ENCODE data around the gene CEPT1.
A peak's percentile ranks its signal among the peaks of the same experiment; 100 is the strongest.

CEPT1 gene

DNA sequence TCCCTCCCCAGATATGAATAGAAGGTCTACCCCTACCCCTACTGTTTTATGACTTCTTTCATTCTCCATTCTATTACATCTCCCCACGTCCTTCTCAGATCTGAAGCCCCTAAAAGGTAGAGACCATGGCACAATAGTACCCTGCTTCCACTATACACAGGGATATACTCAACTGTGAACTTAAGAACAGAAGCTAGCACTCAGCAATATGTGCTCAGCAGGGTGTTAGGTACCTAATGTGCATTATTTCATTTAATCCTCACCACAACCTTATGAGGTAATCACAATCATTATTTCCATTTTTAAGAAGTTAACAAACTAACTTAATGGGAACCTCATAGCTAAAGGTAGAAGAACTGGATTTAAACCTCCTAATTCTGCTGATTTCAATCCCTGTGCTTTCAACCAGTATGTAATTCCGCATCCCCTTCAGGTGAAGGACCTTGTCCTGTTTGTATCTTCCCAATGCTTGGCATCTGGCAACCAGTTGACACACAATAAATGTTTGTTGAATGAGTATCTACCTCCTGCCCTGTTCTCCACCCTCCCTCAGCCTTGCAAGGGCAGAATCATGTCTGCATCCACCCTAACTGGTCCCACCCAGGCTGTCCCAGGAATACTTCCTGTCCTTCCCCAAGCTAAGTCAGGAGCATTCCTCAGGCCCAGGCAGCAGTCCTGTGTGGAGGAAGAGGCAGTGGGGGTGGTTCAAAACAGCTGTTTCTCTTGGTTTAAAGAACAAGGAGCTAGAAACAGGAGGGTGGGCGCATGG, 53.9 kb downstream of the CEPT1 start:
- no peak for DNase-seq

DNA sequence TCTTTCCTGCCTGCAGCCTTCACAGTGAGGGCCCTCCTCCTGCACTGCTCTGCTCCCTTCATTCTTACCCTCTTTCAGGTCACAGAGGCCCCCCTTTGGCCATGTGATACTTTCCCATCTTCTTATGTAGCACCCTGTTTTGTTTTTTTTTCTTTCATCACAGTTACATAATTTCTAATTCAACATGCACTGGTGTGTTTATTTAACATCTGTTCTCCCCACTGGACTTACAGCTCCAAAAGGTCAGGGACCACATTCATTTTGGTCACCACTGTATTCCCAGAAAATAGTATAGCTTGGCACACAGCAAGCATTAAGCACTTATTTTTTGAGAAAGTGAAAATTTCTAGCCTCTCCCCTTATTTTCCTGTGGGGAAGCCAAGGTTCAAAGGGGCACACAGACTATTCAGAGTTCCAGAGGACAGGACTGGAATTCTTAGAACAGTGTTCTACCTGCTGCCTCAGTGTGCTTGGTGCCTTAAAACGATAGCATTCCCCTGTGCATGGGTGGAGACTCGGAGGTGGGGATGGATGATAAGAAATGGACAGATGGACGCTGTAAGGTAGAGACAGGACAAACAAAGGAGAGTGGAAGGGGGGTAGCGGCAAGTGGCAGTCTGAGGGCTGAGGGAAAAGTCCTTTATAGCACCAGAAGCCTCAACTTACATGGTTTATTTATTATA, 55.1 kb downstream of the CEPT1 start:
- no peak for DNase-seq

DNA sequence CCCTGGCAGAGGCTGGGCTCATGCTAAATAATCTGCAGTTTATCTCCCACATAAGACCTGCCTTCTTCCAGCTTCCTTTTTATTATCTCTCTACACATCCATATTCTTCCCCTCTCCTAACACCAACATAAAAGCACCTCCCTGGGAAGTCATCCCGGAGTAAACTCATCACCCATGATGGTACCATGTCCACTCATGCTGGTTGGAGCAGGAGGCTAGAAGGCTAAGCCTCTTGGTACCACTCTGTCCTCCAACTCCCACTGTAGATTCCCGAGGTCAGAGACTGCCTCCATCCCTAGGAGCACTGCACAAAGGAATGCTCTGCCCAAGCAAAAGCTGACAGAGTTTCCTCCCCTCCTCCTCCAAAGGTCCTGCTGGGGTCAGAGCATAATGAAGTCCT, 56.2 kb downstream of the CEPT1 start:
- DNase-seq: no peak

DNA sequence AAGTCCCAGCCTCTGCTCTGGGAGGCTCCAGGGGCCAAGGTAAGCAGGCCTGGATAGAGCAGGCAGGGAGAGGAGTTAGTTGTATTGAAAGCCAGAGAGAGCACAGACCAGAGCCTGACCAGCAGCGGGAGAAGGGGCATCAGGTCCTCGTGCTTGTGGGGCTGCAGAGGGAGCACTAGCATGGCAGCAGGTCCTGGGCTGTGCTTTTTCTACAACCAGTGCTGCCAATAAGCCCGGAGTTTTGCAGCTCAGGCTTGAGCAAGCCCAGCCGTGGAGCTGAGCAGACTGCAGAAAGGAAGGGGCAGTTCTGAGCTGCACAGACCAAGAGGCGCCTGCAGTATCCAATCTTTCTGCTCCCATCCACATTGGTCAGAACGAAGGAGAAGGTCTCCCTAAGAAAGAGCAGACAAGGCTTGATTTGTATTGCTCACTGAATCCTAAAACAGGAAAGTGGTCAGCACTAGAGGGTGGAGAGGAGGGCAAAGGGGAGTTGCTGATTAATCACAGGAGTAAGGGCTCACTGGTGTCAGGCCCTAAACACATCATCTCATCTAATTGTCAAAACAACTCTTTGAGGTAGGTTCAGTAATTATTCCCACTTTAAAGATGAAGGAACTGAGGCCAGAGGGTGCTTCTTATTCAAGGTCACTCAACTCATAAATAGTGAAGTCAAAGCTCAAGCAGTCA, 57.7 kb downstream of the CEPT1 start:
- peak; percentile 72 for DNase-seq

DNA sequence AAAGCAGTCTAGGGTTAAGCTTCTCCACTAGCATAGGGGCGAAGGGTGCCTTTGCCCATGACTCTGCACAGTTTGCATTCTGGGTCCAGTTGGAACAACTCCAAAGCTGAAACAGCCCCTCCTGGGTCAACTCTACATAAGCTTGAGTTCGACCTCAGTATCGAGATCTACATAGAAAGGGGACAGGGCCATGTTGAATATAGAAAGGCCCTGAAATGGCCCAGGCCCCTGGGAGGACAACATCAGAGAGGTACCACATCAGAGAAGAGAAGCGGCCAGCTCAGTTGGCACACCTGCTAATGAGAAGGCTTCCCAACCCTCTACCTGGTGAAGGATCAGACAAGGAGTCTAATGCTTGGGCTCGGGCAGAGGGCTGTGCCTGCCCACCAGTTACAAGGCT, 58.8 kb downstream of the CEPT1 start:
- no peak for DNase-seq

DNA sequence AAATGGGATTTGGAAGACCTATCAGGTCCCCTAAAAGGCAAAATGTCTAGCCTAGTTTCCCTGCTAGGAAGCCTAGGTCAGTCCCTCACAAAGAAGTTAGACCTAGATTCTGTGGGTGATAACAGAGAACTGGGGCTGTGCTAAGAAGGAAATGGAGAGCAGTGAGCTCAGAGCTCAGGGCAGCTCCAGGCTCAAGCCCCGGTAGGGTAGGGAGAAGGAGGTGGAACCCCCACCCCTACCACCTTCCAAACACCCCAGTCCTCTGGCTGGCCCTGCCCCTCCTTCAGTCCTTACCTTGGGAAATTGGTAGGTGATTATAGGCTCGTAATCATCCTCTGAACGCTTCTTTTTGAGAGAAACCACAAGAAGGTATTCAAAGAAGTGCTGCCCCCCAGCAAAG, 59.3 kb downstream of the CEPT1 start:
- no peak for DNase-seq

DNA sequence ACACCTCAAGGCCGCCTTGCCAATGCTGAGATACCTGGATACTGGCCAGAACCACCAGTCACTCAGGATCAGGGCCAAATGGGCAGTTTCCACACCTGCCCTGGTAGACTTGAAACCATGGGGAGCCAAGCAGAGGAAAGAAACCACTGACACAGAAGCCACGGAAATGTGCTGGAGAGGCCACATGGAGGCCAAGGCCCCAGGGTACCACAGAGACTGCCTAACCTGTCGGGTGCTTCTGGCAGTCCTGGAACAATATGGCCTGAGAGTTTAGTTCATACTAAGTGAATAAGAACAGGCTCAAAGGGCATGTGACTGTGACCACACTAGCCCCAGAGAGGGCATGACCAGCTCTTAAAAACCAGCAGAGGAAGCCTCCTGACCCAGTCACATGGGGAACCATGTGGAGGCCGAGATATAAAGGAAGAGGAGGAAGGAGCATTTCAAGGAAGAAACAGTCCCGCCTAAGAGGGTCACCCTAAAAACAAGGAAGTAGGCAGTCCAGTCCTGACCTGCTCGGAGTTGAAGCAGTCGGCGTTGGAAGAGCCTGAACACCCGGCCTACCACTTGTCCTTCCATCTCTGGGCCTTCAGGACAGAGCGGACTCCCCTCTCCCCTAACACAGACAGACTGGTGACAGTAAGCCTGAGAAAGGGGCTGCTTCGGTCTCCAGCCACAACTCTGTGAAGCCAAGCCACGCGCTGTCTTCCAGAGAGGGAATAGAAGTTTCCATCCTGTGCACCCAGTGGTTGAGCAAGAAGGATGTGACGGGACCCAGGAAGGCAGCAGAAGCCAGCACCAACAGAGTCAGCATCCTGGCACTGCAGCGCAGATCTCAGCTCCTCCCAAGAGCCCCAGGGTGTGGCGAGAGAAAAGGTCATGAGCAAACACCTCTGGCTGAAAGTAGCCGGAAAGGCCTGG, 60.1 kb downstream of the CEPT1 start, which contains the start of gene DENND2D:
DENND2D (minus strand) TSS at position 766 of the 921 bp plus-strand sequence; CDS start at position 579, 187 bp downstream.
- DNase-seq: peak; percentile 49

DNA sequence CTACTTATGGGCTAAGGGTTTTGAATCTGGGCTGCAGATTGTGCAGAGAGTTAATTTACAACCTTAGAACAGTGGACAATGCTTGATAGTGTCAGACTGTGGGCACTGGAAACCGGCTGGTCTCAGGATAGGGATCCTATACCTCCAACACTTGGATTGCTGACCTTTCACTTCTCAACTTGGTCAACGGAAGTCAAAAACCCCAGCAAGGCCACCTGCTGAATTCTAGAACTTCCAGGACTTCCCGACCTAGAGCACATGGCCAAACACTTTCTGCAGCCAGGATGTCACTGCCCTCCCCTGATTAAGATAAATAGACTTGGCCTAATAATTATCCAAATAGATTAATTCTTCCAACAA, 60.8 kb downstream of the CEPT1 start:
- DNase-seq: no peak

DNA sequence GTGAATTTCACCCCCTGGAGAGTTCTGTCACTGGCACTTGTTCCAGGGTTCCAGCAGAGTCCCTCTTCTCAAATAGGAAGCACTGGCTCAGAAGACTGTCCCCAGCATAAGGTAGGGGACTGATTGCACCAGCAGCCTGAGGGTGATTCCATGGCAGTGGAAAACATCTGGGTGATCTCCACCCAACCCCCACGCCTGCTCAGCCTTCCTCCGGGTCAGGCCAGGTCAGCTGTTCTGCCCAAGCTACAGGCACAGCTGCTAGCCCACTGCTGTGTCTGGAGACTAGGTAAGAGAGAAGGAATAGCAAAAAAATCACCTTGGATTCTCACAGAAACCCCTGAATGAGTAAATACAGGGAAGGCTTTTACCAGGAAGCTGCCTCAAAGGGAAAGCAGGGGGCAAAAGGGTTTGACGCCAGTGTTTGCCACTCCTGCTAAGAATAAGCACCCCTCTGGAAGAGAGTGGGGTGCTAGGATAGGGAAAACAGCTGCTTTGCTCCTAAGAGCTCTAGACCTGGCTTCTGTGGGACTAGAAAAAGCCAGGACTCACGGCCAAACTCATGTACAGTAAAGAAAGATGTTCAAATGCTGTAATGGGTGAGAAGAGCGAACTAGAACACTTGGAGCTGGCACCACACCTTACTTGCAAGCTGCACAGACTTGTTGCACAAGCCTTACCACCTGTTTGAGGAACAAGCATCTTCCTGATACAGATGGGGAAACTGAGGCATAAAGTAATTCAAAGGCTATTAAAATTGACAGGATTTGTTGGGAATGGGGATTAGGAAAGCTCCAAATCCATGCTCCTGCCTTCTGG, 61.5 kb downstream of the CEPT1 start:
- no peak for DNase-seq

DNA sequence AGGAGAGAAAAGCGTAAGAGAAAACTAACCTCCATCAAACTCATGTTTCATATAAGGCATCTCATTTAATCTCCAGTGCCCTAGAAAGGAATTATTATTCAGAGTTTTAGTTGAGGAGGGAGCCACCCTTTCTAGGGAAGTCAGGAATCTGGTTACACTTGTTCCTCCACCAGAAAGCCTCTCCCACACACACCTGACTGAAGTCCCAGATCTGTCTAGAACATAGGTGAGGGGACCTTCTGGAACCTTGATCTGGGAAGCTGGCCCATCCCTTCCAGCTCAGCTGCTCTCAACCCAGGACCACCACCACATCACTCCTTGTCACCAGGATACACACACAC, 62.3 kb downstream of the CEPT1 start:
- no peak for DNase-seq

DNA sequence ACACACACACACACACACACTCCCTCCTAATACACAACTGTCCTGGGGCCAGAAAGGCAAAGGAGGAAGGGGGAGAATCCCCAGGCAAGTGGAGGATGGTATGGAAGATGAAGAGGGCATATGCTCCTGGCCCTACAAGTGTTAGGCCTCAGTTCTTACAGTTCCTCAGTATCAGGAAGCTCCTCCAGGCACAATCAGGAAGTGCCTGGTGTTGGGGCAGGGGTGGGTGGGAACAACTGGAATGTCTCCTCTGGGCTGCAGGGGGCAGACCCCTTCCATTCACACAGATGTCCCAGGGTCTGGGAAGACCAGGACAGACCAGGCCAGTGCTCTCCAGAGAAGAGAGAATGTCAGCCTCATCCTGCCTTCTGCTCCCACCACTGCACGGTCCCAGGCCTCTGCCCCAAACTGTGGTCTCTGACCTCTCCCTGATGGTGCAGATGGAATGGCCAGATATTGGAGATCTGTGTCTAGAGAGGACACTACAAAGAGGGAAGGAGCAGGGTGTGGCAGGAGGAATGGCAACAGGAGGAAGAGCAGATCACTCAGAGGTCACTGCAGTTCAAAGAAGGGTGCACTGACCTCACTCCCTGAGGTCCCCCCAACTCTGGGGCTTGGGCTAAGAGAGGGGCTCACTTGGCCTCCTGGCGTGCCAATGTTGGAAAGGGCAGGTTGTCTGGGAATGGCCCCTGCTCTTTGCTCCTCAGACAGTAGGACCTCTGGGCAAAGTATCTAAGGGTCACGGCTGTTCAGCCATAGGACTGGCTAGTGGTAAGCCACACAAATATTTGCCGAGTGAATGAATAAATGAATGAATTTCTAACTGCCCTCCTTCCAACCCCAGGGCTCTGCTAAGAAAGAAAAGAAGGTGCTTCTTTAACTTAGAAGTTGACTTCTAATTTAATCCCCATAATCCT, 62.9 kb downstream of the CEPT1 start:
- no peak for DNase-seq

DNA sequence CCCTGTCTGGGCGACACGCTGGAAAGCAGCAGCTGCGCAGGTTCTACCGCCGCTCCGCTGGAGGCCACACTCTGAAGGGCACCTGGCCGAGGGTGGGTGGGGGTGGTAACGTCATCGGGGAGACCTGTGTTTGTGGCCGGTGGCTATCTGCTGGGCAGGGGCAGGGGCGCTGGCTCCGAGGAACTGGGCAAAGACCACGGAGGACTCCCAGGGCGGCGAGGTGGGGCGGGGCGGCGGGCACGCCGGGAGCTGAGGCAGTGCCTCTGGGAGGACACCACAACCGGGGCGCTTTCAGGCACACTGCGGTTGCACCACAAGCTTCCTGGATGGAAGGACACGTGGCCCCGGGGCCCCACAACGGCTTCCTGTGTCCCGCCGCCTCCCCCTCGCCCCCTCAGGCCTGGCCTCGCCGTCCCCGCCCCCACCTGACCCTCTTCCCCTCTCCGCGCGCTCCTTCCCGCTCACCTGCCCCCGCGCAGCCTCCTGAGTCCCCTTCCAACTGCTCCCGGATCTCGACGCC, 63.7 kb downstream of the CEPT1 start:
- peak; percentile 85 for DNase-seq

DNA sequence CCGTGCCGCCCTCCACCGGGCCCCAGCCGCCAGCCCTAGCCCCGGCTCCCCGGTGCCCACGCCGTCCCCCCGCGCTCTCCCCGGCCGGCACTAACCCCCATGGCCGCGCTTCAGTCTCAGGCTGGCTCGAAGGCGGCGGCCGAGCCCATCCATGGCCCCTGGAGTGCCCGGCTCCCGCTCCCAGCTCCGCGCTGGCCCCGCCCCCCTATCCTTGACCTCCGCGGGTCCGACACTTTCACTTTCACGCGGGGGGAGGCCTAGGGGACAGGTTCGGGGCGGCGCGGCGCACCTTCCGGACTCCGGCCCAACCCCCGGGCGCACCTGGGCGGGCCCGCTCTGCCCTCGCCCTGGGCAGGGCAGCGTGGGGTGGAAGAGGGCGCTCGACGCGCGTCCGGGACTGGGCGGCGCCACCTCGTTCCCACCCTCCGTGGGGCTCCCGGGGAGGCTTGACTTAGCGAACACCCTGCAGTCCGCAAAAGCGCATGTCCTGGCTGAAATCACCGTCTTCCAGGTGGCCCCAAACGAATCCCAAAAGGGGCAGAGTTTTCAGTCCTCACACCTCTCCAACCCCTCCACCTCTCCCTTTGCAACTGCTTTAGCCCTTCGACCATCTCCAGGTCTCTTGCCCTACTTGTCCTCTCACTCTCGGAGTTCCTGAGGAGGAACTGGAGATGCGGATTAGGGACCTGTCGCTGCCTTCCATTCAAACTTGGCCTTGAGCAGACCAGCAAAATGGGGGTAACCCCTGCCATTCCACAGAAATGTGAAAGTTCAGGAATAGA, 64.4 kb downstream of the CEPT1 start:
- peak; percentile 73 for DNase-seq

DNA sequence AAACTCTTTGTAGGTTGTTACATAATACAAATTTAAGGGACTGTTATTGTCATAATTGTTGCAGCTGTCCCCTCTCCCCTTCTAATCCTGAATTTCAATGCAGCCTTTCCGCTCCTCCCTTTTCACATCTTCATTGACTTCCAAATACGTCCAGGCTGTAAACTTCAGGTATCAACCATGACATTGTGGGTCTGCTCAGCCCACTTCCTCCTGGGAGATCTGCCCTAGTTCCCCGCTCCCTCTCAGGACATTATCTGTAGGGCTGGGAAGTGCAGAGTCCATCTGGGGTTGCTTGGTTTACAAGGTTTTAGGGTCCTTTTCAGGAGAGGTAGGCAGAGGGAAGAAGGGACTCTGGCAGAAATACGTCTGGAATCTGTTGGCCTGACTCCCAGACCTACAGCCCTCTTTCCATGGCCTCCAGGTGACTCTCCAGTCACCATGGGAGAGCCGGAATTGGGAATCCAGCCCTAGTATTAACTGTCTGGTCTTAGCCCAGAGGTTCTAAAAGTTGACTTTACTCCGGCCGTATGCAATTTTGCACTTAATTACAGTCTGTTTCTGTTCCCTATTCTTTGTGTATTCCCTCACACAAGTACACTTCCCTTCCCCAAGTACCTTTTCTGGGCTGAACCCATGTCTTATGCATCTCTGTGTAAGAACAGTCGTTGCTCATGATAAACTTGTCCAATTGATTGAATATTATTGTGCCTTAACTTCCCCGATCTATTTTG, 65.1 kb downstream of the CEPT1 start:
- no peak for DNase-seq

DNA sequence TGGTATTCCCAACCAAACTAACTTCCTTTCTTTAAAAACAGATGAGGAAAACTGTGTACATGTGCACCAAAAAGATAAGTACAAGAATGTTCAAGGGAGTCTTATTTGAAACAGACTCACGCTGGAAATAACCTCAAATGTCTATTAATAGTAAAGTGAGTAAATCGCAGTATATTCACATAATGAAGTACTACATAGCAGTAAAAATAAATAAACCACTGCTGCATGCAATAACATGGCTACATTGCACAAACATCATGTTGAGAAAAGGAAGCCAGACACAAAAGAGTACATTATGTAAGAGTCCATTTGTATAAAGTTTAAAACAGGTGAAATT, 65.7 kb downstream of the CEPT1 start:
- DNase-seq: no peak

DNA sequence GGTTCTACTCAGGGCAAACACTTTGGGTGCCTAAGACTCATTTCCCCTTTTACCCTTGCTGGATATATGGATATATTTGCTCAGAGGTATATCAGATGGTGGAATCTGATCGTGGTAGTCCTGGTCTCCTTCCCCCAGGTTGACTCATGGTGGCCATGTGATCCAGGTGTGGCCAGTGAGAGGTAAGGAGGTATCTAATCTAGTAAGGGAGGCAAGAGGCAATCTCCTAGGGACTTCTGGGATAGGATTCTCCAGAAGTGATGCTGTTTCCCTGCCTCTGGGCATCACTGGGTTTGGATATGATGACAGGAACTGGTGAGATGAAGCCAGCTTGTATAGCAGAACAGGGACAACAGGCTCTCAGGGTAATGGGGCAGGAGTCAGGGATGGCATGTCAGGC, 68.9 kb downstream of the CEPT1 start:
- DNase-seq: no peak

DNA sequence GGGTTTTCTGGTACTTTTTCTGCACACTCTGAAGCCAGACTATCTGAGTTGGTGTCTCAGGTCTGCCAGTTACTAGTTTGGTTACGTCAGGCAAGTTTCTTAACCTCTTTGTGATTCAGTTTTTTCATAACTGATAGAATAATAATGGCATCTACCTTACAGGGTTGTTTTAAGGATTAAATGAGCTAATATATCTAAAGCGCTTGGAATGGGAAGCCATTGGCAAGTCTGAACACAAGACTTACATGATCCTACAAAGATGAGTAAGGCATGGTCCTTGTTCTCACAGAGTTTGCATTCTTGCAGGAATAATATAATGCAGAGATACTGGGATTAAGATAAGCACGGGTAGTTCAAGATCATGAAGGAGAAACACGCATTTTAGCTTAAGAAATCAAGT, 69.6 kb downstream of the CEPT1 start:
- DNase-seq: no peak

DNA sequence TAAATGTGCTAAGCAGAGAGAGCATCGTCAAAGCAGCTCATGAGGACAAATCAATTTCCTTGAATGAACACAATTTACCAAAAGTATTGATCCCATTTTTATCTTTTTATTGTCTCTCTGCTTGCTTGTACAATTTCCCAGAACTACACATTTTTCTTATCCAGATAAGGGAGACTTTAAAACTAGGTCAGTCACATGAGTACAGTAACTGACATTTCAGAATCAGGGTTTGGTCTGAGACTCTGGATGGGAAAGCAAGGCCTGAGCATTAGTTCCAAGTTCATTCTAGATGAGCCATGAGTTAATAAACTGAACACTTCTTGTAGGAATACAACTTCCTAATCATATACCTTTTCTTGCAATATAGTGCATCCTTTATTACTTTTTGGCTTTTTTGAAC, 71.9 kb downstream of the CEPT1 start:
- DNase-seq: no peak

DNA sequence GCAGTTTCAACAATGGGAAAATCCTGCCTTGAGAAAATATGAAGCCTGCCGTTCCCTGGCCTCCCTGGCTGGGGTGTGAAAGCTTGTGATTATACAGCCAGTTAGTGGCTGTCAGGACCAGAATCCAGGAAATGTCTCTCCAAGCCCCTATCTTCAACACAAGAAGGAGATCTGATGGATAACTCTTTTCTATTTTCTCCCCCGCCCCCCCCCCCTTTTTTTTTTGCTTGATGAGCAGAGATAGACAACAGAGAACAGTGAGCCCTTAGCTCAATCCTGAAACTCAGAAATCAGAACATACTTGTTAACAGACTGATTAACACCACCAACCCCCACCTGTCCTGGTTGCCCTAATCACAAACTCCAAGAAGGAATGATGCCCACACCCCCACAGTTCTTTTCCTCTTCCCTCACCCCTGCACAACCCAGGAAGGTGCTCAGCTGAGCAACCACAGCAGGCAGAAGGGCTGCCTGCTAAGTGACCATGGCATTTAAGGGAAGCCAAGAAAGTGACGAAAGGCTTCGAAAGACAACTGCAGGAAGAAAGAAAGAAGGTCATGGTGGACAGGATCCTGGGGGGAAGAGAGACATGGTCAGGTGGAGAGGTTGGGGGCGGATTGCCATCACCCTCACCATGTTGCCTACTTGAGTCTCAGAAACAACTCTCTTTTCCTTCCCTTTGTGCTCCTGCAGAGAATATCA, 72.8 kb downstream of the CEPT1 start:
- DNase-seq: no peak

Data from central memory CD4-positive, alpha-beta T cell (primary cell).